22Rv1 (cell line): ENCODE results near the gene CLEC4G.
"Not testable (repeated sequence)": the region's sequence is repeated elsewhere in the genome, so short reads cannot be mapped to it uniquely, and the experiment has no call there.

ENCODE experiments used
- H3K27ac ChIP-seq: fragments of 450-650 bp; 2 replicates; pipeline ENCODE4 v1.5.1; 2017
- ZFX ChIP-seq: fragments of 450-650 bp; IDR thresholded peaks from 2 replicates; pipeline ENCODE4 v1.6.1; 2017; ENCODE audit warnings: antibody characterized with exemption, borderline replicate concordance
- TF ChIP-seq, protein P1 (sequence below): fragments of 450-650 bp; IDR thresholded peaks from 2 replicates; pipeline ENCODE4 v1.5.1; 2017; ENCODE audit warnings: mild to moderate bottlenecking

CLEC4G gene

DNA sequence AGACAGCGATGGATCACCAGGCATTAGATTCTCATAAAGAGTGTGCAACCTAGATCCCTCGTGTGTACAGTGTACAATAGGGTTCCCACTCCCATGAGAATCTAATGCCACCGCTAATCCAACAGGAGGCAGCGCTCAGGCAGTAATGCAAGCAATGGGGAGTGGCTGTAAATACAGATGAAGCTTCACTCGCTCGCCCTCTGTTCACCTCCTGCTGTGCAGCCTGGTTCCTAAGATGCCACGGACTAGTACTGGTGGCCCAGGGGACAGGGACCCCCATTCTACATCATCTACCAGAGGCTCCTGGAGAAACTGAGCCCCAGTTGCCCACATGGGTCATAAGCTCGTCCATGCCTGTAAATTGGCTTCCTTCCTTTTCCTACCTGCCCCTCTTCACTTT is 39.2 kb upstream of the CLEC4G start:
- H3K27ac ChIP-seq: no peak overlapping the region
- TF ChIP-seq, protein P1, sequence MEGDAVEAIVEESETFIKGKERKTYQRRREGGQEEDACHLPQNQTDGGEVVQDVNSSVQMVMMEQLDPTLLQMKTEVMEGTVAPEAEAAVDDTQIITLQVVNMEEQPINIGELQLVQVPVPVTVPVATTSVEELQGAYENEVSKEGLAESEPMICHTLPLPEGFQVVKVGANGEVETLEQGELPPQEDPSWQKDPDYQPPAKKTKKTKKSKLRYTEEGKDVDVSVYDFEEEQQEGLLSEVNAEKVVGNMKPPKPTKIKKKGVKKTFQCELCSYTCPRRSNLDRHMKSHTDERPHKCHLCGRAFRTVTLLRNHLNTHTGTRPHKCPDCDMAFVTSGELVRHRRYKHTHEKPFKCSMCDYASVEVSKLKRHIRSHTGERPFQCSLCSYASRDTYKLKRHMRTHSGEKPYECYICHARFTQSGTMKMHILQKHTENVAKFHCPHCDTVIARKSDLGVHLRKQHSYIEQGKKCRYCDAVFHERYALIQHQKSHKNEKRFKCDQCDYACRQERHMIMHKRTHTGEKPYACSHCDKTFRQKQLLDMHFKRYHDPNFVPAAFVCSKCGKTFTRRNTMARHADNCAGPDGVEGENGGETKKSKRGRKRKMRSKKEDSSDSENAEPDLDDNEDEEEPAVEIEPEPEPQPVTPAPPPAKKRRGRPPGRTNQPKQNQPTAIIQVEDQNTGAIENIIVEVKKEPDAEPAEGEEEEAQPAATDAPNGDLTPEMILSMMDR: no peak
- TF ChIP-seq ZFX: no peak

DNA sequence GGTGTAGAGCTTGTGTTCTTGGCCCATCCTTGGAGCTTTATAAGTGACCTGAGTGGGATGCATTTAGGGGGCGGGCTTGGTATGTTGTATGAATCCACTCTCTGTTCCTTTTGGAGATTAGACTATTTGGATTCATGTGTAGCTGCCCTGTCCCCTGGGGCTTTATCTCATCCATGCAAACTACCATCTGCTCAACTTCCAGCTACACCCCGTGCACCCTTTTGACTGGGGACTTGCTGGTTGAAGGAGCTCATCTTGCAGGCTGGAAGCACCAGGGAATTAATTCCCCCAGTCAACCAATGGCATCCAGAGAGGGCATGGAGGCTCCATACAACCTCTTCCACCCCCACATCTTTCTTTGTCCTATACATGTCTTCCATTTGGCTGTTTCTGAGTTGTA is 37.3 kb upstream of the CLEC4G start:
- TF ChIP-seq ZFX: no peak
- TF ChIP-seq, protein P1: no peak
- no peak overlapping the region for H3K27ac ChIP-seq

DNA sequence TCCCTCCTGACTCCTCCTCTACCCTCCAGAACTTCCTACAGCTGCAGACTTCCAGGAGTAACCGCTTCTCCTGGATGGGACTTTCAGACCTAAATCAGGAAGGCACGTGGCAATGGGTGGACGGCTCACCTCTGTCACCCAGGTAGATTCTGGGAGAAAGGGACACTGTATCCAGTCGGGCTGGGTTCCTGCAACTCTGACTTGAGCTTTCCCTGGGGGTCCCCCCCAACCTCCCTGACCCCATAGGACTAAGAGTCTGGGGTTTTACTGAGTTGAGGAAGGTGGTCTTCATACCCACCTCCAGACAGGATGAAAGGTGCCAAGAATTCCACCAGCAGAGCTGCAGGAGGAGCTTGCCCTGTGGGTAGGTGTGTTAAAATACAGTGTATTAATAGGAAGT is 35.6 kb upstream of the CLEC4G start:
- TF ChIP-seq, protein P1: no peak
- no peak for TF ChIP-seq ZFX

DNA sequence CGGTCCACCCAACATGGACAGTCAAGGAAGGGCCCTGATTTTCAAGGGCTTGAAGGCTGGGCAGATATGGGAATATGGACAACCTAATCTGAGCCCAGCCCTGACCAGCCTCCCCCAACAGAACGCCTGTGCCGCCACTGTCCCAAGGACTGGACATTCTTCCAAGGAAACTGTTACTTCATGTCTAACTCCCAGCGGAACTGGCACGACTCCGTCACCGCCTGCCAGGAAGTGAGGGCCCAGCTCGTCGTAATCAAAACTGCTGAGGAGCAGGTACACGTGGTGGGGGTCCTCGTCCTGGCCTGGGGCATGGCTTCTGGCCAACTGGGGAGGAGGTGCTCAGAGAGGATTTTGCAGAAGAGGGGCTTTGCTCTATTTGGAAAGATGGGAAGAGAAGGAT is 34.6 kb upstream of the CLEC4G start:
- no peak for TF ChIP-seq ZFX
- TF ChIP-seq, protein P1: no peak
- H3K27ac ChIP-seq: no peak overlapping the region

More for the DNA sequence above, 35.6 kb upstream of the CLEC4G start:
- no peak overlapping the region for H3K27ac ChIP-seq

DNA sequence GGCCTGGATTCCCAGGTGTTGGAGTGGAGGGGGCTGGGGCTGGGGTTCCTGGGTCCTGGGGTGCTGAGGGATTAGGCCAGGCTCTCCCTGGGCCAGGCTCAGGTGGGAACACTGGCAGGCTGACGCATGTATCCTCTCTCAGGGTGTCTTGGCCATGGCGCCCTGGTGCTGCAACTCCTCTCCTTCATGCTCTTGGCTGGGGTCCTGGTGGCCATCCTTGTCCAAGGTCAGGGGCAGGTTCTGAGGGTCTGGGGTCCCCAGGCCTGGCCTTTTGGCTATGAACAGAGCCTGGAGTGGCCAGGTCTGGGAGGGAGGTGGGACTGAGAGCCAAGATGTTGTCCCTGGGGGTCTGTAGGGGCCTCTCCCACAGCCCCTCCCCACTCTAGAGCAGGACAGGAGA is 33.1 kb upstream of the CLEC4G start:
- not testable (repeated sequence) for H3K27ac ChIP-seq

DNA sequence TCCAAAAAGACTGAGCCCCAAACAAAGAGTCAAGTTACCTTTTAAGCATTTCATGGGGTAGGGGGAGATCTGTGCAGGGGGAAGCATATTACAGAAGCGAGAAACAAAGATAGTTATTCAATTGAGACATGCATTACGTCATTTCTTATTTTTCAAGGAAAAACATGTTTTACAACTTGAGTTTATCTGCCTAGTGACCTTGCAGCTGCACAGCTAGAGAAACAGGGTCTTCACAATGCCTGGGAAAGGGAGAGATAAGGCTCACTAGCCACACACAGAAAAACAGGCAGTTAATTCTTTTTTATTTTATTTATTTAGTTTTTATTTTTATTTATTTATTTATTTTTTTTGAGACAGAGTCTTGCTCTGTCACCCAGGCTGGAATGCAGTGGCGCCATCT is 32.2 kb upstream of the CLEC4G start:
- not testable (repeated sequence) for H3K27ac ChIP-seq

DNA sequence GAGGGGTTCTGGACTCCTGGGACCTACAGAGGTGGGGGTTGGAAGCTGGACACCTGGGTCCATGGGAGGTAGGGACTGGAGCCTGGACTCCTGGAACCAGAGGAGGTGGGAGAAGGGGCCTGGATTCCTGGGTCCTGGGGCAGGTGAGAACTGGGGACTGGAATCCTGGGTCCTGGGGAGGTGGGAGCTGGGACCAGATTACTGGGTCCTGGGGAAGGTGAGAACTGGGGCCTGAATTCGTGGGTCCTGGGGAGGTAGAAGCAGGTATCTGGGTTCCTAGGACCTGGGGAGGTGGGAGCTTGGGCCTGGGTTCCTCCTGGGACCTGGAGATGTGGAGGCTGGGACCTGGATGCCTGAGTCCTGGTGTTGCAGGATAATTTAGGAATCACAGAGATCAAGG is 31.8 kb upstream of the CLEC4G start:
- H3K27ac ChIP-seq: no peak overlapping the region
- TF ChIP-seq, protein P1: no peak
- TF ChIP-seq ZFX: no peak

DNA sequence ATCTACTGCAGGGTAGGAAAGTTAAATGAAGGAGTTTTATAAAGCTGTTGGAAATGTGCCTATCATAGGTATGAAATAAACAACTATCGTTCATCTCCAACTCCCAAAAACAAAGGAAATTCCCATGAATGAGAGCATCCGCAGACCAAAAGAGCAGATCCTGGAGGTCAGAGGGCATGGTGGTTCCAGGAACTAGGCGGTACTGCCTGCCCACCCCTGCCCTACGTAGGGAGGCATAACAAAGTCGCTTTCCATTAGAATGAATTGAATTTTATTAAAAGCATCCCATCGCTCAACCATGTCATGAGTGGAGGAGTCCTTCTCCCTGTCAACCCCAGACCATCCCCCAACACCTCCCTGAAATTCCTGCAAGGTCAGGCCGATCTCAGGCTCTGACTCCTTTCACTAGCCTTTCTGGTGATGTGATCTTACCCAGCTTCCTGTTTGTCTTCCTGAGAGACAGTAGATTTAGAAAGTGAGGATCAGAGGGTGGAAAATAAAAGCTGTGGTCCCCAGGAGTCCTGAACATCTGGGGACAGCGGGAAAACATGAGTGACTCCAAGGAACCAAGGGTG is 30.9 kb upstream of the CLEC4G start, which contains the start of gene CLEC4M:
TSS of gene CLEC4M (plus strand) at position 525 of the 575 bp plus-strand sequence. CDS start at position 549, 24 bp downstream.
- TF ChIP-seq, protein P1: no peak
- H3K27ac ChIP-seq: no peak within 1 kb of the TSS
